Measurements from ENCODE around the gene SPEM2. TPM values are rescaled to one million over a fixed set of nuclear protein-coding genes. Genes with fewer than 3 reads are reported as not detected.

SPEM2 gene
- total RNA-seq, 4 donors from 2014 or later = 0.40 TPM; not detected in 3

- no peak for DNase-seq
- H3K27me3 ChIP-seq = no peaks in the 10 kb centered on the region
- H3K36me3 ChIP-seq = no peaks in the 10 kb centered on the region
- WGBS, 2 donors = 91 to 95% methylated on average over 29 to 33 of the region's 33 CpGs
- H3K27ac ChIP-seq = no peak overlapping the region
- intact Hi-C loops (cut with DNase I) = no loop called here
- H3K4me3 ChIP-seq (replicated peaks in 1 of 3) = no peak overlapping the region
- H3K9me3 ChIP-seq = no peaks in the 10 kb centered on the region
- no peak for TF ChIP-seq POLR2A (IDR thresholded peaks at IDR 0.05)
- TF ChIP-seq, protein P1, sequence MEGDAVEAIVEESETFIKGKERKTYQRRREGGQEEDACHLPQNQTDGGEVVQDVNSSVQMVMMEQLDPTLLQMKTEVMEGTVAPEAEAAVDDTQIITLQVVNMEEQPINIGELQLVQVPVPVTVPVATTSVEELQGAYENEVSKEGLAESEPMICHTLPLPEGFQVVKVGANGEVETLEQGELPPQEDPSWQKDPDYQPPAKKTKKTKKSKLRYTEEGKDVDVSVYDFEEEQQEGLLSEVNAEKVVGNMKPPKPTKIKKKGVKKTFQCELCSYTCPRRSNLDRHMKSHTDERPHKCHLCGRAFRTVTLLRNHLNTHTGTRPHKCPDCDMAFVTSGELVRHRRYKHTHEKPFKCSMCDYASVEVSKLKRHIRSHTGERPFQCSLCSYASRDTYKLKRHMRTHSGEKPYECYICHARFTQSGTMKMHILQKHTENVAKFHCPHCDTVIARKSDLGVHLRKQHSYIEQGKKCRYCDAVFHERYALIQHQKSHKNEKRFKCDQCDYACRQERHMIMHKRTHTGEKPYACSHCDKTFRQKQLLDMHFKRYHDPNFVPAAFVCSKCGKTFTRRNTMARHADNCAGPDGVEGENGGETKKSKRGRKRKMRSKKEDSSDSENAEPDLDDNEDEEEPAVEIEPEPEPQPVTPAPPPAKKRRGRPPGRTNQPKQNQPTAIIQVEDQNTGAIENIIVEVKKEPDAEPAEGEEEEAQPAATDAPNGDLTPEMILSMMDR (IDR thresholded peaks at IDR 0.05) = no peak
- H3K4me1 ChIP-seq = no peaks in the 10 kb centered on the region
Observed at GRCh38 chr17:7426203-7426863, 917 bp downstream of the SPEM2 start.

DNA sequence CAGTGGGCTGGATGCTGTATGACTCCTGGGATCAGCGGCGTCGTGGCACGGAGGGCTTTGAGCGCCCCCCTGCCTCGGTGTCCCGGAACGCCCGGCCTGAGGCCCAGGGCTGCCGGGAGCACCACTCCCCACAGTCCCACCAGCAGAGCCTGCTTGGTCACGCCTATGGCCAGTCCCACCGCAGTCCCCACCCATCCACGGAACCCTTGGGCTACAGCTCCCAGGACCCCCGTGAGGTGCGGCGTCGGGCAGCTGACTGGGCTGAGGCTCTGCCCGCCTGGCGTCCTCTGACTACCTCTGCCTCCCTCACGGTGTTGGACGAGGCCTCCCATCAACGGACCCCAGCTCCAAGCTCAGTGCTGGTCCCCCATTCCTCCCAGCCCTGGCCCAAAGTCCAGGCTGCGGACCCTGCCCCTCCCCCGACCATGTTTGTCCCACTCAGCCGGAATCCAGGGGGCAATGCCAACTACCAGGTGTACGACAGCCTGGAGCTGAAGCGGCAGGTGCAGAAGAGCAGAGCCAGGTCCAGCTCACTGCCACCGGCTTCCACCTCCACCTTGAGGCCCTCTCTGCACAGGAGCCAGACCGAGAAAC lies 1.6 kb downstream of the SPEM2 start:
- no peak for TF ChIP-seq POLR2A (IDR thresholded peaks at IDR 0.05)
- TF ChIP-seq, protein P1 (IDR thresholded peaks at IDR 0.05) = no peak
- Histone ChIP-seq H3K9me3 (no peaks in the 10 kb centered on the region), H3K27ac (no peak overlapping the region), H3K4me3 (replicated peaks in 1 of 3) (no peak overlapping the region), H3K27me3 (no peaks in the 10 kb centered on the region), H3K36me3 (no peaks in the 10 kb centered on the region), H3K4me1 (no peaks in the 10 kb centered on the region)
- no peak for DNase-seq
- intact Hi-C loops (cut with DNase I) = no loop called here
- WGBS, 2 donors = 89 to 94% methylated on average over 2 to 19 of the region's 29 CpGs

DNA sequence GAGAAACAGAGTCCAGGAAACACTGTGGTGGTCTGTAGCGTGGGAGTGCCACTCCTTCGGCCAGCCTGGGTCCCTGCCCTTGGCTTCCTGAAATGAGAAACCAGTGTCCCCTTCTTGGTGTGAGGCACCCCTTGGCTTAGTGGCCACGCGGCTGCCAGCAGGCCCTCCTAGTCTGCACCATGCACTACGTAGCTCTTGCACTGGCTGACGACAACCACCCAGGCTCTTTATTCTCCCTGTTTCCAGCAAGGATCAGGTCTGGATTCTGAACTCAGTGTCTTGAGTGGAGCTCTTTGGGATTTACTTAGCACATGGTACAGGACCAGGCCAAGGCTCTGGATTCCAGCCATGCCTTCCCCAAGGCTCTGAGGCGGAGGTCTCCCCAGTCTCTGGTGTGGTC lies 2.1 kb downstream of the SPEM2 start:
- 89 to 92% methylated on average over 7 of the region's 7 CpGs for WGBS, 2 donors
- no peaks in the 10 kb centered on the region for H3K36me3 ChIP-seq

GRCh38 chr17:7428557-7428956 lies 3.1 kb downstream of the SPEM2 start, which contains the start of gene SPEM3:
TSS of gene SPEM3 (plus strand) at chr17:7428857. CDS start at chr17:7428903, 46 bp downstream.
- no peak for TF ChIP-seq POLR2A (IDR thresholded peaks at IDR 0.05)
- TF ChIP-seq, protein P1 (IDR thresholded peaks at IDR 0.05) = no peak
- Histone ChIP-seq H3K4me3 (replicated peaks in 1 of 3) (no peak within 1 kb of the TSS), H3K27me3 (no peaks in the 10 kb centered on the region), H3K27ac (no peak within 1 kb of the TSS), H3K9me3 (no peaks in the 10 kb centered on the region), H3K4me1 (no peaks in the 10 kb centered on the region), H3K36me3 (no peaks in the 10 kb centered on the region)
- 72 to 78% methylated on average over 4 to 5 of the region's 5 CpGs for WGBS, 2 donors
- DNase-seq = no peak
- intact Hi-C loops (cut with DNase I) = no loop called here

More for the DNA sequence above, 2.1 kb downstream of the SPEM2 start:
- TF ChIP-seq, protein P1 (IDR thresholded peaks at IDR 0.05) = no peak
- TF ChIP-seq POLR2A (IDR thresholded peaks at IDR 0.05) = no peak
- H3K4me1 ChIP-seq = no peaks in the 10 kb centered on the region
- no peak overlapping the region for H3K27ac ChIP-seq
- no peak overlapping the region for H3K4me3 ChIP-seq (replicated peaks in 1 of 3)
- H3K27me3 ChIP-seq = no peaks in the 10 kb centered on the region
- intact Hi-C loops (cut with DNase I) = no loop called here
- no peak for DNase-seq
- no peaks in the 10 kb centered on the region for H3K9me3 ChIP-seq

- 85 to 92% methylated on average over 7 to 10 of the region's 10 CpGs for WGBS, 2 donors
- intact Hi-C loops (cut with DNase I) = no loop called here
- Histone ChIP-seq H3K36me3 (no peaks in the 10 kb centered on the region), H3K27ac (no peak overlapping the region), H3K27me3 (no peaks in the 10 kb centered on the region), H3K9me3 (no peaks in the 10 kb centered on the region), H3K4me1 (no peaks in the 10 kb centered on the region), H3K4me3 (replicated peaks in 1 of 3) (no peak overlapping the region)
- DNase-seq = no peak
- TF ChIP-seq, protein P1 (IDR thresholded peaks at IDR 0.05) = no peak
- TF ChIP-seq POLR2A (IDR thresholded peaks at IDR 0.05) = no peak
Observed at GRCh38 chr17:7429722-7430121, 4.3 kb downstream of the SPEM2 start.

Measured in thyroid gland (tissue), 4 donors.